GM18873 (cell line): ENCODE measurements around the gene SRSF2.

Experiments used
- ATAC-seq: cut with Tn5 transposase; IDR thresholded peaks from one replicate; pipeline ENCODE4 v1.9.1; 2021; ENCODE audit warnings: mild to moderate bottlenecking, moderate library complexity, moderate number of reproducible peaks; ENCODE audit not compliant: unreplicated experiment, low FRiP score

Gene SRSF2

DNA sequence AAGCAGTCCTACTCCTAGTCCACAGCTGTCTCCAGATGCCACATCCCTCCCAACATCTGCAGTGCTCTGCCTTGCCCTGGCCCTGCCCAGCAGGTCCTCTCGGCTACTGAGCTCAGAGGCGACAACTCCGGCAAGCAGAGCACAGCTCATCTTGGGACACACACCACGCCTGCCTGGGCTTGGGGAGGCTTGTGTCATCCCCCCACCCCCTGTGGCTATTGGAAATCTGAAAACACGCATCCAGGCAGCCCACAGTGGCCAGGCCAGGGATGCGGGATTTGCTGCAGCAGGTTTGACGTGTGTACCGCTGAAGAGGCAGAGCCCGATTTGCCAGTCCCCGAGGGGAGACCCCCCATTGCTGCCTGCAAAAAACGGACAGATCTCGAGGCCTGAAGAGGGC is 51.8 kb downstream of the SRSF2 start:
- no peak for ATAC-seq

DNA sequence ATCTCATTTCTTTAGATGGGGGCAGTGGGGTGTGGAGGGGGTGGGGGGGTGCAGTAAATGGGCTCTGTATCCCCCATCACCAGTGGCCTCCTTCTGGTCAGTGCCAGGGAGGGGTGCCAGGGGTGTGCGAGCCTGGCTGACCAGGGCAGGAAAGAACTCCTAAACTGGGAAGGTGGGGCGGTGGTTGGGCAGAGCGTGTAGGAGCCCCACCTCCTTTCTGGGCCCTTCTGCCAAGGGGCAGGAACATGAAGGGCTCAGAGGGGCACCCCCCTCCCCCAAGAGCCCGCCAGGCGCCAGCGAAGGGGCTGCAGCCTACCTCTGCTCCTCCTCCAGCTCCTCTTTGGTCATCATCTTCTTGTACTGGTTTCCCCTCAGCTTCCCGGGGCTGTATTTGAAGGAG is 52.4 kb downstream of the SRSF2 start:
- ATAC-seq = no peak
